Measurements from ENCODE around the gene TMEM151B.

The TMEM151B gene

DNA sequence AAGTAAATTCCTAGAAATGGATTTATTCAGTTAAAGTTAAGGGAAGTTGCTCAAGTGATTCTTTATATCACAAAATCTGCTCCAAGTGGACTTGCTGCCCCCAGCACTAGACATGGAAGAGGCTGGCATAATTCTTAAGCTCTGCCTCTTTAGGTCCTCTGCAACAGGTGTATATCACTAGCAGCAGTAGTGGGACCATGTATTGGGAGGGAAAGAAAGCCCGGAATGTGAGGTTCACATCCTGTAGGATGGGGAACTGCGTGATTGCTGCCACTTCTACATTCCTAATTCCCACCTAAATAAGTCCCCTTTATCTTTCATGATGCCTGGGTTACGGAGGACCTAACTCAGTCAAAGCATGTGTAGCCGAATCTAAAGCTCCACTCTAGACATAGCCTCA, 85.4 kb downstream of the TMEM151B start:
- TF ChIP-seq POLR2AphosphoS5 (IDR thresholded peaks at IDR 0.05; ENCODE audit: low read depth, low read length) (no peak), POLR2A (IDR thresholded peaks at IDR 0.05; ENCODE audit: low read depth, low read length) (no peak), TAF1 (IDR thresholded peaks at IDR 0.05; ENCODE audit: borderline replicate concordance, low read depth, low read length) (no peak)
- FAIRE-seq, result no peak

DNA sequence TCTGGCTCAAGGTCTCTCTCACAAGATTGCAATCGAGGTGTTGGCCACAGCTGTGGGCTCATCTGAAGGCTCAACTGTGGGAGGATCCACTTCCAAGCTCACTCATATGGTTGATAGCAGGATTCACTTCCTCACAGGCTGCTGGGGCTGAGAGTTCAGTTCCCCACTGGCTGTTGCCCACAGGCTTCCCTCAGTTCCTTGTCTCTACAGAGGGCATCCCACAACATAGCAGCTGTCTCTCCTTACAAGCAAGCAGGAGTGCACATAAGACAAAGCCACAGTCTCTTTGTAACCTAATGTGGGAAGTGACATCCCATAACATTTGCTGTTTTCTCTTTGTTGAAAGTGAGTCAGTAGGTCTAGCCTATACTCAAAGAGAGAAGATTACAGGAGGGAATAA, 86.2 kb downstream of the TMEM151B start:
- TF ChIP-seq POLR2AphosphoS5 (IDR thresholded peaks at IDR 0.05; ENCODE audit: low read depth, low read length) (no peak), POLR2A (IDR thresholded peaks at IDR 0.05; ENCODE audit: low read depth, low read length) (no peak), TAF1 (IDR thresholded peaks at IDR 0.05; ENCODE audit: borderline replicate concordance, low read depth, low read length) (no peak)
- FAIRE-seq (no peak), DNase-seq (ENCODE audit: insufficient read length) (no peak)

More for the DNA sequence above, 85.4 kb downstream of the TMEM151B start:
- no peak for DNase-seq (ENCODE audit: insufficient read length)

Data from GM12892 (cell line).